ENCODE data around the gene ABI3.
"Not testable (repeated sequence)": the region's sequence is repeated elsewhere in the genome, so short reads cannot be mapped to it uniquely, and the experiment has no call there.

Gene ABI3, protein sequence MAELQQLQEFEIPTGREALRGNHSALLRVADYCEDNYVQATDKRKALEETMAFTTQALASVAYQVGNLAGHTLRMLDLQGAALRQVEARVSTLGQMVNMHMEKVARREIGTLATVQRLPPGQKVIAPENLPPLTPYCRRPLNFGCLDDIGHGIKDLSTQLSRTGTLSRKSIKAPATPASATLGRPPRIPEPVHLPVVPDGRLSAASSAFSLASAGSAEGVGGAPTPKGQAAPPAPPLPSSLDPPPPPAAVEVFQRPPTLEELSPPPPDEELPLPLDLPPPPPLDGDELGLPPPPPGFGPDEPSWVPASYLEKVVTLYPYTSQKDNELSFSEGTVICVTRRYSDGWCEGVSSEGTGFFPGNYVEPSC

DNA sequence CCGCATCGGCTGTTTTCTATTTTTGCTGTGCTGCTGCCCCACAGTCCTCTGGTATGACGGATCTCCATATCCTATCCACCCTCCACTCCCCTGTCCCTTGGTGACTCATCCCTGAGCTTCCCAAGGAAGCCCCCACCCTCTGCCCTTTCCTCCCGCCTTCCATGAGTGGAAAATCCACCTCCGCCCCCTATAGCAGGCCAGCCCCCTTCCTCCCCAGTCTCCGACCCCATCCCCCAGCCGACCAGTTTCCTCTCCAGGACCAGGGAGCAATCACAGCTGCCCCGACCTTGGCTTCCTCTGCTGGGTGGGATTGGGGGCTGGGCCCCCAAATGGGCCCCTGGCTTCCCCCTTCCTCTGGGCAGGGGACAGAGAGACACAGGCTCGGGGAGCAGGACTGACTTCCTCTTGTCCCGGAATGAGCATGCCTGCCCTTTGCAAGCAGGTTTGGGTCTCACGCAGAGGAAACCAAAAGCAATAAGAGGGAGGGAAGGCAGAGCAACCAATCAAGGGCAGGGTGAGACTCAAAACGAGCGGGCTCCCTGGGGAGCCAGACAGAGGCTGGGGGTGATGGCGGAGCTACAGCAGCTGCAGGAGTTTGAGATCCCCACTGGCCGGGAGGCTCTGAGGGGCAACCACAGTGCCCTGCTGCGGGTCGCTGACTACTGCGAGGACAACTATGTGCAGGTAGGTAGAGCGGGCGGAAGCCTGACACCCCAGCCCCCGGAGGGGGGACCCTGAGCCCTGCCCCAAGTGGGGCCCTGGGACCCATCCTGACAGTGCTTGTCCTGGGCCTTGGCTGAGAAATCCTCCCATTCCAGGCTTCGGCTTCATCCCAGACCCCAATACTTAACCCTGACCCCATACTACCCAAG lies at the start of gene ABI3, which contains the start of gene GNGT2:
ABI3 (plus strand) TSS at position 550 of the 872 bp plus-strand sequence; CDS start at position 568, 18 bp downstream.
GNGT2 (minus strand) TSS at position 417 of the 872 bp plus-strand sequence. CDS start 3,152 bp downstream, outside the sequence.
- peak within 1 kb of the TSS; percentile 87 for H3K4me3 ChIP-seq (ENCODE audit: low read depth, low read length)
- TF ChIP-seq, protein P1, sequence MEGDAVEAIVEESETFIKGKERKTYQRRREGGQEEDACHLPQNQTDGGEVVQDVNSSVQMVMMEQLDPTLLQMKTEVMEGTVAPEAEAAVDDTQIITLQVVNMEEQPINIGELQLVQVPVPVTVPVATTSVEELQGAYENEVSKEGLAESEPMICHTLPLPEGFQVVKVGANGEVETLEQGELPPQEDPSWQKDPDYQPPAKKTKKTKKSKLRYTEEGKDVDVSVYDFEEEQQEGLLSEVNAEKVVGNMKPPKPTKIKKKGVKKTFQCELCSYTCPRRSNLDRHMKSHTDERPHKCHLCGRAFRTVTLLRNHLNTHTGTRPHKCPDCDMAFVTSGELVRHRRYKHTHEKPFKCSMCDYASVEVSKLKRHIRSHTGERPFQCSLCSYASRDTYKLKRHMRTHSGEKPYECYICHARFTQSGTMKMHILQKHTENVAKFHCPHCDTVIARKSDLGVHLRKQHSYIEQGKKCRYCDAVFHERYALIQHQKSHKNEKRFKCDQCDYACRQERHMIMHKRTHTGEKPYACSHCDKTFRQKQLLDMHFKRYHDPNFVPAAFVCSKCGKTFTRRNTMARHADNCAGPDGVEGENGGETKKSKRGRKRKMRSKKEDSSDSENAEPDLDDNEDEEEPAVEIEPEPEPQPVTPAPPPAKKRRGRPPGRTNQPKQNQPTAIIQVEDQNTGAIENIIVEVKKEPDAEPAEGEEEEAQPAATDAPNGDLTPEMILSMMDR (IDR thresholded peaks at IDR 0.05; ENCODE audit: insufficient read depth, low read depth, low read length, missing control alignments): no peak
- DNase-seq (ENCODE audit: low read depth): peak; percentile 95

DNA sequence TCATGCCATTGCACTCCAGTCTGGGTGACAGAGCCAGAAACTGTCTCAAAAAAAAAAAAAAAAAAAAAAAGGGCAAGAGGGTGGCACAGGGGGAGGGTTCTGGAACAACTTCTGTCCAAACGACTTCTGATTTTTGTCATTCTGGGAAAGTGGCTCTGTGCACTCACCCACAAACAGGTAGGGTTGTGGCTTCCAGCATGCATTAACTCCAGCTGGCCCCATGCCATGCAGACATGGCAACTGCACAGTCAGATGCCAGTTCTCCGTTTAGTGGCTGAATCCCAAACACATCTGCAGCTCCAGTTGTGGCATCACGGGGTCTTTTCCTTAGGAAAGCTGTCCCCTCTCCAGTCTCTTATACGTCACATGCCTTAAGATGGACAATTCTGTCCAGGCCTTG lies 47.6 kb upstream of the ABI3 start:
- TF ChIP-seq, protein P1 (IDR thresholded peaks at IDR 0.05; ENCODE audit: insufficient read depth, low read depth, low read length, missing control alignments): no peak
- DNase-seq (ENCODE audit: low read depth): no peak
- no peak overlapping the region for H3K4me3 ChIP-seq (ENCODE audit: low read depth, low read length)

DNA sequence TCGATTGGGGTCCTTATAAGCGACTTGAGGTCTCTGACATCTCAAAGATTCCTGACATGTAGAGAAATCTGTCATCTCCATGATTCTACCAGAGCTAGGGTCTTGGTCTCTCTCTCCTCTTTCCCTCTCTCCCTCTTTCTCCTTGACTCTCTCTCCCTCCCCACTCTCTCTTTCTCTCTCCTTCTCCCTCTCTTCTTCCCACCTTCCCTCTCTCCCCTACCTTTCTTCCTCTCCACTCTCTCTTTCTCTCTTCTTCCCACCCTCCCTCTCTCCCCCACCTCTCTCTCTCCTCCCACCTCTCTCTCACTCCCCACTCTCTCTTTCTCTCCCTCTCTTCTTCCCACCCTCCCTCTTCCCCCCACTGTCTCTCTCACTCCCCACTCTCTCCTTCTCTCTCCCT lies 45.4 kb upstream of the ABI3 start:
- TF ChIP-seq, protein P1 (IDR thresholded peaks at IDR 0.05; ENCODE audit: insufficient read depth, low read depth, low read length, missing control alignments): no peak
- DNase-seq (ENCODE audit: low read depth): no peak
- no peak overlapping the region for H3K4me3 ChIP-seq (ENCODE audit: low read depth, low read length)

DNA sequence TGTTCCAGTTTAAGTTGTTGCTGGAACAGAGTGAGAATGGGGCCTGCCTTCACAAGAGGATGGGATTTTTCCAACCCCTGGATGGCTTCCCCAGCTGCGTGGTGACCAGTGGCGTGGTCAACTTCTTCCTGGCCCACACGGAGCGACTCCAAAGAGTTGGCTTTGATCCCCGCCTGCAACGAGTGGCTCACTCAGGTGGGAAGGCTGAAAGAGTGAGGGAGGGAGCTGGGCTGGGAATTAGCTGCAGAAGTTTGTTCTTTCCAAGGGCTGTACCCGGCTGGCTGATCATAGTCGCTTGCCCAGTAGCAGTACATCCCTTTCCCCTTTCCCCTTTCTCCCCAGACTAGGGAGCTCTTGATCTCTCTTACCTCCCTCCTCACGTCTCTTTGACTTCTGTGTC lies 41.8 kb upstream of the ABI3 start:
- DNase-seq (ENCODE audit: low read depth): no peak
- TF ChIP-seq, protein P1 (IDR thresholded peaks at IDR 0.05; ENCODE audit: insufficient read depth, low read depth, low read length, missing control alignments): no peak
- H3K4me3 ChIP-seq (ENCODE audit: low read depth, low read length): no peak overlapping the region

DNA sequence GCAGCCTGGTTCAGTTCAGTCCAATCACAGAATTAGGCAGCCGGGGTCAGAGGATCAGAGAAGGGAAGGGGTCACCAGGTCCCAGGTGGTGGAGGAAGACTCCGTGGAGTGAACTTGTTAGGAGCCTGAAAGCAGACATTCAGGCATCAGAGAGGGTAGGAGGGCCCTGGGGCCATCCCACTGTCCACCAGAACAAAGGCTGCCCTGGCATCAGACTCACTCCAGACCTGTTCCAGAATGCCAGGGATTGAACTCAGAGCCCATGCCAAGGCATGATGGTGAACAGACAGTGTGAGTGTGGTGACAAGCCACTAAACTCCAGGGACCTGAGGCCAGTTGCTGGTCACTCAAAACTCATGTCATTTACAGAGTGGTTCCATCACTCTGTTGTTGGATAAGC lies 40.3 kb upstream of the ABI3 start:
- no peak for DNase-seq (ENCODE audit: low read depth)
- TF ChIP-seq, protein P1 (IDR thresholded peaks at IDR 0.05; ENCODE audit: insufficient read depth, low read depth, low read length, missing control alignments): no peak
- H3K4me3 ChIP-seq (ENCODE audit: low read depth, low read length): no peak overlapping the region

DNA sequence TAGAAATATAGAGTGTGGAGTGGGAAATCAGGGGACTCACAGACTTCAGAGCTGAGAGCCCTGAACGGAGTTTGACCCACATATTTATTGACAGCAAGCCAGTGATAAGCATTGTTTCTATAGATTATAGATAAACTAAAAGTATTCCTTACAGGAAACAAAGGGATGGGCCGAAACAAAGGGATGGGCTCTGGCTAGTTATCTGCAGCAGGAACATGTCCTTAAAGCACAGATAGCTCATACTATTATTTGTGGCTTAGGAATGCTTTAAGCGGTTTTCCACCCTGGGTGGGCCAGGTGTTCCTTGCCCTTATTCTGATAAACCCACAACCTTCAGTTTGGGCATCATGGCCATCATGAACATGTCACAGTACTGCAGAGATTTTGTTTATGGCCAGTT lies 39.8 kb upstream of the ABI3 start:
- DNase-seq (ENCODE audit: low read depth); H3K4me3 ChIP-seq (ENCODE audit: low read depth, low read length): not testable (repeated sequence)

DNA sequence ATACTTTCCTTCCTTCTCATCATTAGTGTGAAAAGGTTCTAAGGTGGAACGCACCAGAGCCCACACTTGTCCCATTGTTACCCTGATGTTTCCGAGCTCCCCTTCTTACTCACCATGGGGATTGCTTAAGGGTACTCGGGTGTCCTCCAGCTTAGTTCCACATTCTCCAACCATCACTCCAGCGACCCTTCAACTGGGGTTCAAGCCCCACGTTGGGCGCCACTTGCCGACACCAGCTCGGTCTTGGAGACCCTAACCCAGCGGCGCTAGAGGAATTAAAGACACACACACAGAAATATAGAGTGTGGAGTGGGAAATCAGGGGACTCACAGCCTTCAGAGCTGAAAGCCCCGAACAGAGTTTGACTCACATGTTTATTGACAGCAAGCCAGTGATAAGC lies 34.5 kb upstream of the ABI3 start:
- not testable (repeated sequence) for DNase-seq (ENCODE audit: low read depth); H3K4me3 ChIP-seq (ENCODE audit: low read depth, low read length)
